Gastrocnemius medialis (tissue), 4 donors: Measurements from ENCODE around the gene MARK3.

Source experiments
- POLR2A ChIP-seq, 2 donors: fragments of 450-650 bp; IDR thresholded peaks; one replicate each; pipeline ENCODE4 v1.6.1; 2017; ENCODE audit warnings: antibody characterized with exemption in 2 of 2, mild to moderate bottlenecking in 2 of 2, moderate library complexity in 2 of 2
- TF ChIP-seq, protein P1 (sequence below), 5 experiments: fragments of 450-650 bp in 3 of 5; fragments of 200-600 bp in 2 of 5; sonication (generic) in 2 of 5; IDR thresholded peaks in 4 of 5; conservative IDR thresholded peaks in 1 of 5; 1 replicate in 4 of 5; 2 replicates in 1 of 5; pipeline ENCODE4 v1.5.1; 2016 to 2019; ENCODE audit warnings: antibody characterized with exemption in 5 of 5, mild to moderate bottlenecking in 3 of 5, moderate library complexity in 3 of 5

DNA sequence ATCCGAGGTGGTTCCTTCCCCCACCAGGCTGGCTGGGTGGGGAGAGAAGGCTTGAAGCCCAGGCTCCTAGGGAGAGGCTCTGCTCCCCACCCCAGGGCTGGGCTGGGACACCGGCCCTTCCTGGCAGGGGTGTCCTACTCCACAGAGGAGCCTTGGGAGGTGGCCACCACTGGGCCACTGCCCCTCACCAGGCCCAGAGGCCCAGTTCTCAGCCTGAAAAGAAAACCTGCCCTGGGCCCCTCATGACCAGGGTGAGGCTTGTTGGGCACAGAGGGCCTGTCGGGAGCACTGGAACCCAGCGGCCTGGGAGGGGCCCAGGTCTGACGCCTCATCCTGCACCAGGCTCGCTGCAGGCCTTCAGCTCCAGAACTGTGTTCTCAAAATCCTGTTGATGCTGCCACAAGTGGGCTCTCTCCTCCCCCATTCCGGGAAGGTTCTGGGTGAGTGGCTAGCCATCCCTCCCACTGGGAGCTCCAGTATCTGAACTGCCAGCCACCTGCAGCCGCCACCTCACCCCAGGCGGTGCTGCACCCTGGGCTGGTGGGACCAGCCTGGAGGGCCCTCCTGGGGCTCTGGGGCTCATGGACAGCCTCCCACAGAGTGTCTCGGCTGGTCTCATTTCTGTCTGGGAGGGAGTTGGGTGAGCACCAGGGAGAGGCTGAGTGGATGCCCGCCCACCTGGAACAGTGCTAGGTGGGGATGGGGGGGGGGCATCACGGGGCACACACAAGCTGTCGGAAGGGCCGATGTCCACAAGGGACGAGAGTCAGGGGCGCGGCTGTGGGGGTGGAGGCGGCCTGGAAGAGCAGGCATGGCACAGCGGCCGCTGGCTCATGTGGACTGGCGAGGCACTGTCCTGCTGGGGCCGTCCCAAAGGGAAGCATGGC lies 165.5 kb downstream of the MARK3 start:
- TF ChIP-seq, protein P1, sequence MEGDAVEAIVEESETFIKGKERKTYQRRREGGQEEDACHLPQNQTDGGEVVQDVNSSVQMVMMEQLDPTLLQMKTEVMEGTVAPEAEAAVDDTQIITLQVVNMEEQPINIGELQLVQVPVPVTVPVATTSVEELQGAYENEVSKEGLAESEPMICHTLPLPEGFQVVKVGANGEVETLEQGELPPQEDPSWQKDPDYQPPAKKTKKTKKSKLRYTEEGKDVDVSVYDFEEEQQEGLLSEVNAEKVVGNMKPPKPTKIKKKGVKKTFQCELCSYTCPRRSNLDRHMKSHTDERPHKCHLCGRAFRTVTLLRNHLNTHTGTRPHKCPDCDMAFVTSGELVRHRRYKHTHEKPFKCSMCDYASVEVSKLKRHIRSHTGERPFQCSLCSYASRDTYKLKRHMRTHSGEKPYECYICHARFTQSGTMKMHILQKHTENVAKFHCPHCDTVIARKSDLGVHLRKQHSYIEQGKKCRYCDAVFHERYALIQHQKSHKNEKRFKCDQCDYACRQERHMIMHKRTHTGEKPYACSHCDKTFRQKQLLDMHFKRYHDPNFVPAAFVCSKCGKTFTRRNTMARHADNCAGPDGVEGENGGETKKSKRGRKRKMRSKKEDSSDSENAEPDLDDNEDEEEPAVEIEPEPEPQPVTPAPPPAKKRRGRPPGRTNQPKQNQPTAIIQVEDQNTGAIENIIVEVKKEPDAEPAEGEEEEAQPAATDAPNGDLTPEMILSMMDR (IDR thresholded peaks at IDR 0.05 in 4 of 5, conservative IDR thresholded peaks at IDR 0.05 in 1 of 5) = no peak
- no peak for TF ChIP-seq POLR2A (IDR thresholded peaks at IDR 0.05)
